Measurements from ENCODE around the gene CREB5.

CREB5 gene

GRCh38 chr7:28613262-28613661 lies 200.9 kb downstream of the CREB5 start:
- DNase-seq (ENCODE audit: low read depth), result no peak

GRCh38 chr7:28615091-28615490 lies 202.8 kb downstream of the CREB5 start:
- DNase-seq (ENCODE audit: low read depth), result no peak

GRCh38 chr7:28617308-28617880 lies 205.1 kb downstream of the CREB5 start:
- DNase-seq (ENCODE audit: low read depth), result no peak

GRCh38 chr7:28618383-28618782 lies 206.1 kb downstream of the CREB5 start:
- DNase-seq (ENCODE audit: low read depth), result no peak

- no peak for DNase-seq (ENCODE audit: low read depth)
Observed at GRCh38 chr7:28619256-28619655, 206.9 kb downstream of the CREB5 start.

- no peak for DNase-seq (ENCODE audit: low read depth)
Observed at GRCh38 chr7:28621369-28621841, 209.1 kb downstream of the CREB5 start.

GRCh38 chr7:28623105-28623730 lies 210.9 kb downstream of the CREB5 start:
- peak; percentile 49 for DNase-seq (ENCODE audit: low read depth)

GRCh38 chr7:28623863-28624262 lies 211.5 kb downstream of the CREB5 start:
- DNase-seq (ENCODE audit: low read depth), result no peak

- DNase-seq (ENCODE audit: low read depth), result no peak
Observed at GRCh38 chr7:28625432-28625831, 213.1 kb downstream of the CREB5 start.

- no peak for DNase-seq (ENCODE audit: low read depth)
Observed at GRCh38 chr7:28626221-28626620, 213.9 kb downstream of the CREB5 start.

GRCh38 chr7:28626624-28627262 lies 214.4 kb downstream of the CREB5 start:
- DNase-seq (ENCODE audit: low read depth), result peak; percentile 10

- peak; percentile 50 for DNase-seq (ENCODE audit: low read depth)
Observed at GRCh38 chr7:28627263-28627653, 214.9 kb downstream of the CREB5 start.

- no peak for DNase-seq (ENCODE audit: low read depth)
Observed at GRCh38 chr7:28627896-28628295, 215.6 kb downstream of the CREB5 start.

- peak; percentile 31 for DNase-seq (ENCODE audit: low read depth)
Observed at GRCh38 chr7:28629216-28629842, 217.0 kb downstream of the CREB5 start.

- DNase-seq (ENCODE audit: low read depth), result peak; percentile 16
Observed at GRCh38 chr7:28630350-28630749, 218.0 kb downstream of the CREB5 start.

- DNase-seq (ENCODE audit: low read depth), result no peak
Observed at GRCh38 chr7:28631995-28632394, 219.7 kb downstream of the CREB5 start.

GRCh38 chr7:28638914-28639313 lies 226.6 kb downstream of the CREB5 start:
- DNase-seq (ENCODE audit: low read depth), result no peak

GRCh38 chr7:28640001-28640400 lies 227.7 kb downstream of the CREB5 start:
- no peak for DNase-seq (ENCODE audit: low read depth)

GRCh38 chr7:28641752-28642545 lies 229.6 kb downstream of the CREB5 start:
- no peak for DNase-seq (ENCODE audit: low read depth)

- no peak for DNase-seq (ENCODE audit: low read depth)
Observed at GRCh38 chr7:28643188-28643569, 230.9 kb downstream of the CREB5 start.

- no peak for DNase-seq (ENCODE audit: low read depth)
Observed at GRCh38 chr7:28643584-28644340, 231.4 kb downstream of the CREB5 start.

Data from fibroblast of gingiva (primary cell).